ENCODE results near the gene ATP10D.
A peak's percentile ranks its signal among the peaks of the same experiment; 100 is the strongest.

The ATP10D gene

GRCh38 chr4:47469951-47470350 lies 15.1 kb upstream of the ATP10D start:
- H4K20me1 ChIP-seq: no peaks in the 10 kb centered on the region
- no peak overlapping the region for H3K27ac ChIP-seq
- no peak overlapping the region for H3K4me3 ChIP-seq
- H3K9me3 ChIP-seq: no peaks in the 10 kb centered on the region
- H3K36me3 ChIP-seq: no peaks in the 10 kb centered on the region
- no peaks in the 10 kb centered on the region for H3K27me3 ChIP-seq
- TF ChIP-seq Cebpa-rat (IDR thresholded peaks at IDR 0.05): no peak
- no peak overlapping the region for H3K9ac ChIP-seq
- peaks cover 4% of the 10 kb centered on the region for H3K4me1 ChIP-seq
- no peak overlapping the region for H3K4me2 ChIP-seq

- no peak overlapping the region for H3K4me3 ChIP-seq
- H3K4me2 ChIP-seq: no peak overlapping the region
- no peaks in the 10 kb centered on the region for H3K27me3 ChIP-seq
- no peaks in the 10 kb centered on the region for H4K20me1 ChIP-seq
- TF ChIP-seq Cebpa-rat (IDR thresholded peaks at IDR 0.05): no peak
- H3K36me3 ChIP-seq: no peaks in the 10 kb centered on the region
- no peaks in the 10 kb centered on the region for H3K4me1 ChIP-seq
- no peak overlapping the region for H3K27ac ChIP-seq
- no peaks in the 10 kb centered on the region for H3K9me3 ChIP-seq
- H3K9ac ChIP-seq: no peak overlapping the region
Measured at GRCh38 chr4:47471064-47471463, 14.0 kb upstream of the ATP10D start.

DNA sequence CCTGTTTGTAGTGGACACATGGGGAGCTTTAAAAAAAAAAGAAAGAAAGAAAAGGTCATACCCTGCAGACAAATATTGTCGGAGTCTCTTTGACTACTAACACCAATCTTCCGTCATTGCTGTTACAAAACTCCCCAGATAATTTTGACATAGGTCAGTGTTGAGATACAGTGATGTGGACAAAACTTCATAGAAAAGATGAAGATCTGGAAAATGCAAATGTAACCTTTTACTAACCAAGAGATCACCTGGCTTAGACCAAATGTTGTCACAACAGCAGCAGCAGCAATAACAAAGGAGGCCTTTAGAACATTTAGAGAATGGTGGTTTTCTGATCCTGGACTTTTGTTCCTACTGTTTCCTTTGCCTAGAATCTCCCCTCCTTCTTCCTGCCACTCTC lies 13.5 kb upstream of the ATP10D start:
- Histone ChIP-seq H3K9me3 (no peaks in the 10 kb centered on the region), H4K20me1 (no peaks in the 10 kb centered on the region), H3K27me3 (no peaks in the 10 kb centered on the region), H3K4me3 (no peak overlapping the region), H3K9ac (no peak overlapping the region), H3K4me2 (no peak overlapping the region), H3K4me1 (no peaks in the 10 kb centered on the region), H3K36me3 (no peaks in the 10 kb centered on the region), H3K27ac (no peak overlapping the region)
- no peak for TF ChIP-seq Cebpa-rat (IDR thresholded peaks at IDR 0.05)

- H4K20me1 ChIP-seq: no peaks in the 10 kb centered on the region
- no peak overlapping the region for H3K27ac ChIP-seq
- no peak for TF ChIP-seq Cebpa-rat (IDR thresholded peaks at IDR 0.05)
- no peak overlapping the region for H3K9ac ChIP-seq
- H3K4me3 ChIP-seq: no peak overlapping the region
- H3K36me3 ChIP-seq: no peaks in the 10 kb centered on the region
- H3K9me3 ChIP-seq: no peaks in the 10 kb centered on the region
- no peaks in the 10 kb centered on the region for H3K4me1 ChIP-seq
- no peaks in the 10 kb centered on the region for H3K27me3 ChIP-seq
- no peak overlapping the region for H3K4me2 ChIP-seq
Measured at GRCh38 chr4:47473141-47473750, 11.8 kb upstream of the ATP10D start.

DNA sequence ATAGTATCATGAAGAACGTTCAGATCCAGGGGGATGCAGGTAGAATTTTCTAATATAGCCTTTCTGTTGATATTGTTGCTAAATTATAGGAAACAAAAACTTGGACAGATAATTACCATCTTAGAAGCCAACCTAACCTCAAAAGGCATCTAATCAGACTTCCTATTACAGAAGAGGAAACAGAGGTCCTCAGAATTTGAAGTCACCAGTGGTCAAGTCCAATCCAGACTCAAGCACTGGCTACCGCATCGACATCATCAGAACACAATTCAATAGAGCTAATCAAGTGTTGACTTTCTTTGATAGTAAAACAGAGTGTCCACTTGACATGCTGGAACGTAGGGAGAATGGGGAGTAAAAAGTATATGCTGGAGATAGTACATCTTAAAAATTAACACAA lies 10.3 kb upstream of the ATP10D start:
- Histone ChIP-seq H3K27ac (no peak overlapping the region), H3K4me3 (no peak overlapping the region), H3K27me3 (no peaks in the 10 kb centered on the region), H3K4me1 (no peaks in the 10 kb centered on the region), H3K9ac (no peak overlapping the region), H3K36me3 (no peaks in the 10 kb centered on the region), H4K20me1 (no peaks in the 10 kb centered on the region), H3K9me3 (no peaks in the 10 kb centered on the region), H3K4me2 (no peak overlapping the region)
- no peak for TF ChIP-seq Cebpa-rat (IDR thresholded peaks at IDR 0.05)

- Histone ChIP-seq H3K27ac (no peak overlapping the region), H3K4me3 (no peak overlapping the region), H3K27me3 (no peaks in the 10 kb centered on the region), H3K4me2 (no peak overlapping the region), H3K36me3 (no peaks in the 10 kb centered on the region), H3K9ac (no peak overlapping the region), H3K4me1 (no peaks in the 10 kb centered on the region), H3K9me3 (no peaks in the 10 kb centered on the region), H4K20me1 (no peaks in the 10 kb centered on the region)
- TF ChIP-seq Cebpa-rat (IDR thresholded peaks at IDR 0.05): no peak
Measured at GRCh38 chr4:47475411-47475810, 9.7 kb upstream of the ATP10D start.

DNA sequence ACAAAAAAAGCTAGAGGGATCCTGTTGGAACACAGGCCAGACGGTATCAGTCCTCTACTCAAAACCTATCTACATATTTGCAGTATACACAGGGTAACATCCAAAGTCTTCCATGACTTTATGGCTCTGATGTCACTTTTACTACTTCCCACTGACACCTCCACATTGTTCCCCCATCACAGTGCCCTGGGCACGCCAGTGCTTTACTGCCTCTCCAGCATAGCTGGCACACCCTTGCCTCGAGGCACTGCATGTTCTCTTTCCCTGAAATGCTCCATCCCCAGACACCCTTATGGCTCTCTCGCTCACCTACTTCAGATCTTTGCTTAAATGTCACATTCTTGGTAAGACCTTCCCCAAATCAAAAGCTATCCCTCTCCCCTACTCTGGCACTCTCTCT lies 6.3 kb upstream of the ATP10D start:
- H3K9me3 ChIP-seq: no peaks in the 10 kb centered on the region
- no peaks in the 10 kb centered on the region for H3K4me1 ChIP-seq
- no peak overlapping the region for H3K4me2 ChIP-seq
- no peaks in the 10 kb centered on the region for H3K36me3 ChIP-seq
- no peaks in the 10 kb centered on the region for H3K27me3 ChIP-seq
- H4K20me1 ChIP-seq: no peaks in the 10 kb centered on the region
- TF ChIP-seq Cebpa-rat (IDR thresholded peaks at IDR 0.05): no peak
- H3K4me3 ChIP-seq: no peak overlapping the region
- no peak overlapping the region for H3K9ac ChIP-seq
- no peak overlapping the region for H3K27ac ChIP-seq

GRCh38 chr4:47482326-47482725 lies 2.7 kb upstream of the ATP10D start:
- H4K20me1 ChIP-seq: no peaks in the 10 kb centered on the region
- no peak for TF ChIP-seq Cebpa-rat (IDR thresholded peaks at IDR 0.05)

DNA sequence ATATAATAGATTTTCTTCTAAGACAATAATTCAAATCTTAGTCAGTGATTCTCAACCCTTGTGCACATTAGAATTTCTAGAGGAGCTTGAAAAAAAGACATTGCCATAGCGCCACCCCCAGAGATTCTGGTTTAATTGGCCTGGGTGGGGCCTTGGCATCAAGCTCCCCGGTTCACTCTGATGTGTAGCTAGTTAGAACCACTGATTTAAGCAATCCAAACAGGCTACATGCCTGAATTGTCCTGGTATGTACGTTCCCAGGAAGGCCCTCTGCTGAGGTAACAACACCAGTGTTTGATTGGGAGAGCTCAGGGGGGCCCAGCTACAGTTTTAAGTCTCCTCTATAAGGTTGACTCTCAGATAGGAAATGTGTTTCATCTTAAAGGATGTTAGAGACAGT lies 1.3 kb upstream of the ATP10D start:
- Histone ChIP-seq H3K4me2 (no peak overlapping the region), H3K27me3 (no peaks in the 10 kb centered on the region), H3K4me3 (no peak overlapping the region)

More at GRCh38 chr4:47482326-47482725, 2.7 kb upstream of the ATP10D start:
- no peaks in the 10 kb centered on the region for H3K9me3 ChIP-seq
- no peak overlapping the region for H3K4me2 ChIP-seq
- no peaks in the 10 kb centered on the region for H3K27me3 ChIP-seq
- H3K4me3 ChIP-seq: no peak overlapping the region
- no peaks in the 10 kb centered on the region for H3K36me3 ChIP-seq
- no peak overlapping the region for H3K9ac ChIP-seq
- H3K27ac ChIP-seq: no peak overlapping the region
- peaks cover 14% of the 10 kb centered on the region for H3K4me1 ChIP-seq

GRCh38 chr4:47484168-47484567 lies 907 bp upstream of the ATP10D start:
- Histone ChIP-seq H3K4me1 (peaks cover 14% of the 10 kb centered on the region), H3K9ac (no peak overlapping the region), H3K4me3 (no peak overlapping the region), H3K9me3 (no peaks in the 10 kb centered on the region), H3K27ac (no peak overlapping the region), H3K4me2 (no peak overlapping the region), H3K27me3 (no peaks in the 10 kb centered on the region), H3K36me3 (no peaks in the 10 kb centered on the region), H4K20me1 (no peaks in the 10 kb centered on the region)
- TF ChIP-seq Cebpa-rat (IDR thresholded peaks at IDR 0.05): no peak

More for the DNA sequence above, 1.3 kb upstream of the ATP10D start:
- Histone ChIP-seq H3K4me1 (peaks cover 14% of the 10 kb centered on the region), H3K27ac (no peak overlapping the region), H3K9me3 (no peaks in the 10 kb centered on the region), H3K9ac (no peak overlapping the region), H4K20me1 (no peaks in the 10 kb centered on the region), H3K36me3 (no peaks in the 10 kb centered on the region)
- no peak for TF ChIP-seq Cebpa-rat (IDR thresholded peaks at IDR 0.05)

GRCh38 chr4:47485768-47486167 lies 693 bp downstream of the ATP10D start:
- Histone ChIP-seq H3K4me2 (peak overlapping the region; percentile 82), H3K27ac (peak overlapping the region; percentile 18; the same call in 1 of the 2 replicates), H3K9me3 (no peaks in the 10 kb centered on the region), H4K20me1 (no peaks in the 10 kb centered on the region), H3K9ac (peak overlapping the region; percentile 58), H3K27me3 (no peaks in the 10 kb centered on the region), H3K4me3 (peak overlapping the region; percentile 69), H3K36me3 (no peaks in the 10 kb centered on the region), H3K4me1 (peaks cover 14% of the 10 kb centered on the region)
- TF ChIP-seq Cebpa-rat (IDR thresholded peaks at IDR 0.05): no peak
